Keratinocyte (primary cell): ENCODE results near the gene NCOA7. TPM values are rescaled to one million over a fixed set of nuclear protein-coding genes. Genes with fewer than 3 reads are reported as not detected.

Experiments used
- DNase-seq: peaks from one replicate; pipeline ENCODE4 v3.0.0-alpha.2; 2011; ENCODE audit warnings: low read depth, missing footprints, low spot score
- FAIRE-seq: peaks from 2 replicates; lab custom pipeline; 2011; peaks lifted over from hg19 to GRCh38; lab: Jason Lieb, UNC
- H2AFZ ChIP-seq: 2 replicates; pipeline ENCODE4 v1.6.0; 2012; ENCODE audit warnings: low read length, control low read depth, inconsistent platforms; ENCODE audit not compliant: control insufficient read depth
- H3K27ac ChIP-seq: 2 replicates; pipeline ENCODE4 v1.5.1; 2011; ENCODE audit warnings: low read length; ENCODE audit not compliant: control insufficient read depth, insufficient read depth
- H3K27me3 ChIP-seq: 3 replicates; pipeline ENCODE4 v1.6.0; 2011; ENCODE audit warnings: low read length; ENCODE audit not compliant: control insufficient read depth, insufficient read depth; ENCODE audit errors: extremely low read depth
- H3K36me3 ChIP-seq, 2 experiments: 2 replicates in 1 of 2; 3 replicates in 1 of 2; pipeline ENCODE4 v1.5.1; 2011; ENCODE audit warnings: low read length in 2 of 2, mild to moderate bottlenecking in 1 of 2; ENCODE audit not compliant: control insufficient read depth in 2 of 2, insufficient read depth in 2 of 2; ENCODE audit errors: extremely low read depth in 1 of 2
- H3K4me1 ChIP-seq: 3 replicates; pipeline ENCODE4 v1.5.1; 2011; ENCODE audit warnings: low read length; ENCODE audit not compliant: control insufficient read depth, insufficient read depth; ENCODE audit errors: extremely low read depth
- H3K4me2 ChIP-seq: 3 replicates; pipeline ENCODE4 v1.6.0; 2011; ENCODE audit warnings: low read depth, low read length; ENCODE audit not compliant: control insufficient read depth, insufficient read depth; ENCODE audit errors: extremely low read depth
- H3K4me3 ChIP-seq, 3 experiments: fragments of 200-600 bp in 1 of 3; sonication (generic) in 1 of 3; 2 replicates in 2 of 3; 3 replicates in 1 of 3; pipeline ENCODE4 v1.5.1; 2011 to 2016; ENCODE audit warnings: low read length in 3 of 3, mild to moderate bottlenecking in 3 of 3, control low read depth in 2 of 3, inconsistent platforms in 1 of 3, low read depth in 1 of 3, mixed read lengths in 1 of 3, mixed run types in 1 of 3, moderate library complexity in 1 of 3; ENCODE audit not compliant: control insufficient read depth in 2 of 3, insufficient read depth in 2 of 3; ENCODE audit errors: extremely low read depth in 1 of 3
- H3K79me2 ChIP-seq: 2 replicates; pipeline ENCODE4 v1.6.0; 2012; ENCODE audit warnings: low read length; ENCODE audit not compliant: control insufficient read depth, insufficient read depth
- H3K9ac ChIP-seq: 3 replicates; pipeline ENCODE4 v1.6.0; 2011; ENCODE audit warnings: low read length; ENCODE audit not compliant: control insufficient read depth, insufficient read depth; ENCODE audit errors: extremely low read depth
- H3K9me1 ChIP-seq: 3 replicates; pipeline ENCODE4 v1.6.0; 2011; ENCODE audit warnings: low read length; ENCODE audit not compliant: control insufficient read depth, insufficient read depth; ENCODE audit errors: extremely low read depth
- H3K9me3 ChIP-seq: 2 replicates; pipeline ENCODE4 v1.5.1; 2012; ENCODE audit warnings: low read depth, low read length; ENCODE audit not compliant: control insufficient read depth
- H4K20me1 ChIP-seq: 3 replicates; pipeline ENCODE4 v1.6.0; 2011; ENCODE audit warnings: low read length; ENCODE audit not compliant: control insufficient read depth, insufficient read depth; ENCODE audit errors: extremely low read depth
- EZH2 ChIP-seq: IDR thresholded peaks from one replicate; pipeline ENCODE4 v1.6.1; 2012; ENCODE audit warnings: inconsistent platforms, mild to moderate bottlenecking, low read length, moderate library complexity
- dilution Hi-C: fragments of 300-500 bp; cut with MboI; formaldehyde crosslinking; loops from one replicate; pipeline ENCODE4 v1.7.0; 2020; ENCODE audit warnings: low sequenced_read_pairs; ENCODE audit not compliant: extremely low pct_ligation_motif_present
- polyA plus RNA-seq, 5 experiments: library from polyadenylated mRNA; depleted of rRNA in 3 of 5; stranded (reverse) in 3 of 5; stranded (forward) in 1 of 5; unstranded in 1 of 5; fragments of >200 nt; gene quantifications; 1 replicate in 1 of 5; 2 replicates in 3 of 5; 3 replicates in 1 of 5; pipeline versions ENCODE4 v1.2.1 to v1.2.3, GENCODE V29; 2011 to 2012; ENCODE audit warnings: missing spikeins in 2 of 5, low read depth in 1 of 5, low replicate concordance in 1 of 5
- TF ChIP-seq, protein P1 (sequence below), 3 experiments: IDR thresholded peaks in 1 of 3; conservative IDR thresholded peaks in 1 of 3; optimal IDR thresholded peaks in 1 of 3; 2 replicates in 2 of 3; 3 replicates in 1 of 3; pipeline versions ENCODE3 to v1.5.1; 2011; ENCODE audit warnings: low read length in 3 of 3, mild to moderate bottlenecking in 3 of 3, moderate library complexity in 2 of 3, control low read depth in 1 of 3, inconsistent platforms in 1 of 3; ENCODE audit not compliant: insufficient read depth in 2 of 3; ENCODE audit errors: extremely low read depth in 1 of 3

Gene NCOA7
- polyA plus RNA-seq, 1 donor (not counting 4 experiments of a cell fraction or from before 2014, with no cell fraction given): 20.5 TPM

DNA sequence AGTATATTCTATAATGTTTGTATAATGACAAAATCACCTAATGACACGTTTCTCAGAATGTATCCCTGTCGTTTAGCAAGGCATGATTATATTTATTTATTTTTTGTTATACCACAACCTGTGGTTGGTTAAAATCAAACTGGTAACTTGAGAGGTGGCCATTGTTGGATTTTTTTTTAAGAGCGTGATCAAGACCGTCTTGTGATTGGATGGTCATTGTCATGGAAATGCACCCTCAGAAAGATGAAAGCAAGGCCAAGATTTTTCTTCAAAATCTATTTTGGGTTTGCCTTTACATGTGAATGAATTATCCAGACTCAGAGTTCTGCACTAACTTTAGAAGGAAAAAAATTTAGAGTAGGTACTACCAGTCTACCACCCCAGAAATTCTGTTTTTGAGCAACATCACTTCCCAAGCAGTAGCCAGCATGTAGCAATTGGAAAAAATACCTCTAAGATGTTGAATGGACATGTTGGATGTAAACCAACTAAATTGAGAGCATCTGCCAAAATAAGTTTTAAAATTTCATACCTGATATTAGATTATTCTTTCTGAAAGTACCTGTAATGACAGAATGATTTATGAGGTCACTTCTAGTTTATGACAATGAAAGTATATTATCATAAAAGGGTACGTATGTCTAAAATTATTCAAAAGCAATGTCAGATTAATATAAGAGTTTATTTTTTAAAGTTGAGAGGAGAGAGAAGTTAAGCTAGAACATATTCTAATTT lies 50.8 kb downstream of the NCOA7 start:
- TF ChIP-seq EZH2: no peak
- TF ChIP-seq, protein P1, sequence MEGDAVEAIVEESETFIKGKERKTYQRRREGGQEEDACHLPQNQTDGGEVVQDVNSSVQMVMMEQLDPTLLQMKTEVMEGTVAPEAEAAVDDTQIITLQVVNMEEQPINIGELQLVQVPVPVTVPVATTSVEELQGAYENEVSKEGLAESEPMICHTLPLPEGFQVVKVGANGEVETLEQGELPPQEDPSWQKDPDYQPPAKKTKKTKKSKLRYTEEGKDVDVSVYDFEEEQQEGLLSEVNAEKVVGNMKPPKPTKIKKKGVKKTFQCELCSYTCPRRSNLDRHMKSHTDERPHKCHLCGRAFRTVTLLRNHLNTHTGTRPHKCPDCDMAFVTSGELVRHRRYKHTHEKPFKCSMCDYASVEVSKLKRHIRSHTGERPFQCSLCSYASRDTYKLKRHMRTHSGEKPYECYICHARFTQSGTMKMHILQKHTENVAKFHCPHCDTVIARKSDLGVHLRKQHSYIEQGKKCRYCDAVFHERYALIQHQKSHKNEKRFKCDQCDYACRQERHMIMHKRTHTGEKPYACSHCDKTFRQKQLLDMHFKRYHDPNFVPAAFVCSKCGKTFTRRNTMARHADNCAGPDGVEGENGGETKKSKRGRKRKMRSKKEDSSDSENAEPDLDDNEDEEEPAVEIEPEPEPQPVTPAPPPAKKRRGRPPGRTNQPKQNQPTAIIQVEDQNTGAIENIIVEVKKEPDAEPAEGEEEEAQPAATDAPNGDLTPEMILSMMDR (optimal IDR thresholded peaks at IDR 0.05 in 1 of 3, IDR thresholded peaks at IDR 0.05 in 1 of 3, conservative IDR thresholded peaks at IDR 0.05 in 1 of 3; ENCODE audit: extremely low read depth in 1 of 3, insufficient read depth in 2 of 3, low read length in 3 of 3): no peak
- no peaks in the 10 kb centered on the region for H4K20me1 ChIP-seq
- no peak for FAIRE-seq
- H3K4me2 ChIP-seq: no peak overlapping the region
- no peaks in the 10 kb centered on the region for H3K36me3 ChIP-seq
- DNase-seq: no peak
- H3K27ac ChIP-seq: no peak overlapping the region
- H3K9ac ChIP-seq: no peak overlapping the region
- dilution Hi-C loops: no loop called here
- H3K9me1 ChIP-seq: no peaks in the 10 kb centered on the region
- H3K9me3 ChIP-seq: no peaks in the 10 kb centered on the region
- no peaks in the 10 kb centered on the region for H3K27me3 ChIP-seq
- no peak overlapping the region for H2AFZ ChIP-seq
- no peak overlapping the region for H3K4me3 ChIP-seq
- H3K79me2 ChIP-seq: no peaks in the 10 kb centered on the region
- no peaks in the 10 kb centered on the region for H3K4me1 ChIP-seq

- dilution Hi-C loops: no loop called here
- TF ChIP-seq, protein P1 (optimal IDR thresholded peaks at IDR 0.05 in 1 of 3, IDR thresholded peaks at IDR 0.05 in 1 of 3, conservative IDR thresholded peaks at IDR 0.05 in 1 of 3; ENCODE audit: extremely low read depth in 1 of 3, insufficient read depth in 2 of 3, low read length in 3 of 3): no peak
- TF ChIP-seq EZH2: no peak
- no peak overlapping the region for H3K4me3 ChIP-seq
- H4K20me1 ChIP-seq: no peaks in the 10 kb centered on the region
- DNase-seq (no peak), FAIRE-seq (no peak)
- H3K9ac ChIP-seq: no peak overlapping the region
- H2AFZ ChIP-seq: no peak overlapping the region
- H3K9me1 ChIP-seq: no peaks in the 10 kb centered on the region
- H3K27me3 ChIP-seq: no peaks in the 10 kb centered on the region
- H3K4me1 ChIP-seq: no peaks in the 10 kb centered on the region
- no peaks in the 10 kb centered on the region for H3K9me3 ChIP-seq
- H3K4me2 ChIP-seq: no peak overlapping the region
- no peaks in the 10 kb centered on the region for H3K36me3 ChIP-seq
- H3K79me2 ChIP-seq: no peaks in the 10 kb centered on the region
- no peak overlapping the region for H3K27ac ChIP-seq
Observed at GRCh38 chr6:125842091-125842626, 51.4 kb downstream of the NCOA7 start.
